Epithelial cell of esophagus (primary cell): ENCODE measurements around the gene NTRK2.

Experiments used
- DNase-seq: peaks from one replicate; pipeline ENCODE4 v3.0.0; 2010; ENCODE audit warnings: low read depth
- H3K4me3 ChIP-seq: 2 replicates; pipeline ENCODE4 v1.5.1; 2011; ENCODE audit warnings: mild to moderate bottlenecking, low read length, control low read depth
- CTCF ChIP-seq: IDR thresholded peaks from 2 replicates; pipeline ENCODE4 v1.5.1; 2011; ENCODE audit warnings: low read depth, mild to moderate bottlenecking, low read length, control low read depth, inconsistent platforms; ENCODE audit not compliant: insufficient read depth; ENCODE audit errors: missing control alignments

The NTRK2 gene

DNA sequence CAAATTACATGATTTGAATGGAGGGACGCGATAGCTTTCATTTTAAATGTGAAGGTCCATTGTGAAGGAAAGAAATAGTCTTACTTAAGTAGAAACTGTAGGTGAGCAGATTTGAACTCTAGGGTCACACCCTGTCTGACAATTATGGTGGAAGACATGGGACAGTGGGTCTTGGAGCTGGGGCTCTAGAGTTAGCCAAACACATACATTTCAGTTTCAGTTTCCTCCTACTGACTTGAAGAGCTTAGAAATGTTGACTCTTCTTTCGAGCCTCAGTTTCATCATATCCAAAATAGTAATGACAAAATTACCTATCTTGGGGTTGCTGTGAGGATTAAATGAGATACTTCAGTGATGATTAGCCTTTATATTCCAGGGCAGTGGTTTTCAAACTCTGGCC is 314.2 kb downstream of the NTRK2 start:
- DNase-seq = no peak
- no peak for TF ChIP-seq CTCF
- no peak overlapping the region for H3K4me3 ChIP-seq

DNA sequence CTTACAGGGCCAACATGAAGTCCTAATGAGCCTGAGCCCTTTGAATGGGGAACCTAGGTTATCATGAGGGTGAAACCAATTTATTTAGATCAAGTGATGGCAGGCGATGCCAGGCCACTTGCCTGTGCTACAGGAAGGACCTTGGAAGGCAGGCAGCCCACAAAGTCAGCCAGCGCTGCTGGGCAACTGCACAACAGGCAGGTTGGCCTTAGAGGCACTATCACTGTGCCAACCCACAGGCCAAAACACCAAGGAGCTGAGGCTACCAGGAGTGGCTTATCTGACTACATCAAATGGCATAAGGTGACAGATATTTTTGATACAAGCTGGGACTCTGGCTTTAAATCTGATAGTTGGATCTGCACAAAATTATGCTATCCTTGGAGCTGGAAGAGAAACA is 319.1 kb downstream of the NTRK2 start:
- H3K4me3 ChIP-seq = no peak overlapping the region
- DNase-seq = no peak
- TF ChIP-seq CTCF = no peak

GRCh38 chr9:84990416-84990815 is 320.9 kb downstream of the NTRK2 start:
- peak; percentile 87 for DNase-seq
- H3K4me3 ChIP-seq = no peak overlapping the region
- TF ChIP-seq CTCF = no peak

DNA sequence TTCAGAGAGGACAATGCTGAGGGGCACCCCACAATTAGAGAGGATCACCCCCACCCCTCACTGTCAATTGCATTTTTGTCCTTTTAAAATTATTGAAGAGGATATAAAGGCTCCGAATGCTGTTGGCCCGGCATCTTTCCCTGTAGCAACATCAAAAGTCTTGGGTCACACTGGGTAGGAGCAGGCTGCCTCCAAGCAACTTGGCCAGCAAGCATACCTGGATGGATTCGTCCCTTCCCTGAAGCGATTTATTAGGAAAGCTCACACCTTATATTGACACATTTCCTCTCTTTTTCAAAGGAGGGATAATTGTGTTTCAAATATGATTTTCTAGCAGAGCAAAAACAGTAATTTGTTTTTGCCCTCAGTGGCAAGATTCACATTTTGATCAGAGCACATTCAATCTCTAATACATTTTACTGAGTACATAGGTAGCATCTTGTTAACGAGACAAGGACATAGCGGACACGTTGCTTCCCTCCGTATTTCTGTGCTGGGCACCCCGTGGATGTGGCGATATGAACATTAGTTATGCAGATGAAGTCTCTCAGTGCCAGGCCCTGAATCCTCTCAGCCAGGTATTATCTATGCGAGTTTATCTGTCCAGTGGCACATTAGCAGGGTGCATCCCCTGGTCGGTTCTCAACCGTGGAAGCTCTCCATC is 321.5 kb downstream of the NTRK2 start:
- no peak for TF ChIP-seq CTCF
- DNase-seq = peak; percentile 22
- no peak overlapping the region for H3K4me3 ChIP-seq

DNA sequence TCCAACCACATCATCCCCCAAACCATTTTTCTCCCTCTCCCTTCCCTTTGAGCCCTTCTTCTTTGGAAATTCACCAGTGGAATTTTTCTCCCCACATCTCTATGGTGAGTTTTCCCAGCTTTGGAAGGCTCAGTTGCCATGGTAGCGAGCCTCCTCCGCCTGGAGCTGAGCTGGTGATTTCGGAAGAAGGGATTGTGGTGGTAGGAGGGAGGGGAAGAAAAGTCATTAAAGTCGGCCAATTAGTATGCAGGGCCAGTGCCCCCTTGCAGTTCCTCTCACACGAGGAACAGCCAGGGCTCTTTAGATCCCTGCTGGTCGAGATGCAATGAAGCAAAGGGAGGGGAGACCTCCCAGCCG is 322.0 kb downstream of the NTRK2 start:
- H3K4me3 ChIP-seq = no peak overlapping the region
- TF ChIP-seq CTCF = no peak
- no peak for DNase-seq

DNA sequence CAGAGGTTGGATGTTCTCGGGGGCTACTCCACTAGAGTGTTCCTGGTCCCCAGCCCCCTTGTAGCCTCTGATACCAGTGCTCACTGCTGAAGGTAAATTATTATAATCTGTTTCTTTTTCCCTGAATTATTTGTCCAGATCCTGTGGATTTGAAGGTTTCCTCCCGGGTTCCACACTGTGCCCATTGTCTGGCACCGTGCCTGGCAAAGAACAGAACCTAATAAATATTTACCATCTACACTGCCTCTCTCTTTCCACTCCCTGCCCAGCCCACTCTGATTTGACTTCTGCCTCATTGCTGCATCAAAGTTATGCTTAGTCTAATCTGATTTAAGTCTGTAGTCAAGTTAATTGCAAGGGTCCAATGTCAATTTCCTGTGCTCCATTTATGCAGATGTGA is 322.9 kb downstream of the NTRK2 start:
- no peak for TF ChIP-seq CTCF
- H3K4me3 ChIP-seq = no peak overlapping the region
- no peak for DNase-seq

DNA sequence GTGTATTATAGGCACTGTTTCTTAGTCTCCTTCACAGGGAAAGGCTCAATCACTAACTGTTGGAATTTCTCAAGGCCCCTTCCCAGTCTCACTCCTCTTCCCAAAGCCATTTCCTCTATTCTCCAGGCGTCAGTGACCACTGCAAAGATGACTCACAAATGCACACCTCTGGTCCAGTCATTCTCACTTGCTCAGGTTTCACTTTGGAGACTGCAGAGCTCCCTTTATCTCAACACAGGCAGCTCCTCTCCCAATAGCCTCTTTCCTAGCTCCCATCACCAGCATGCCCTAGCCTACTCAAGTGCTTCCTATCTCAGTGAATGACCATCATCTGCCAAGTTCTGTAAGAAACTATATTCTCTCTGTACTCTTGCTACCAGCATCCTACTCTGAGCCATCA is 323.6 kb downstream of the NTRK2 start:
- no peak overlapping the region for H3K4me3 ChIP-seq
- peak; percentile 76 for DNase-seq
- no peak for TF ChIP-seq CTCF
